GM12864 (cell line): ENCODE data around the gene GMDS.

Experiments used
- DNase-seq: peaks from one replicate; pipeline ENCODE4 v3.0.0-alpha.2; 2011; ENCODE audit warnings: low read depth
- H3K4me3 ChIP-seq: 2 replicates; pipeline ENCODE4 v1.5.1; 2011; ENCODE audit warnings: mild to moderate bottlenecking, low read depth, low read length, control low read depth
- TF ChIP-seq, protein P1 (sequence below): IDR thresholded peaks from 2 replicates; pipeline ENCODE4 v1.5.1; 2011; ENCODE audit warnings: low read depth, mild to moderate bottlenecking, moderate library complexity, low read length, control low read depth, inconsistent platforms; ENCODE audit errors: missing control alignments

The GMDS gene

DNA sequence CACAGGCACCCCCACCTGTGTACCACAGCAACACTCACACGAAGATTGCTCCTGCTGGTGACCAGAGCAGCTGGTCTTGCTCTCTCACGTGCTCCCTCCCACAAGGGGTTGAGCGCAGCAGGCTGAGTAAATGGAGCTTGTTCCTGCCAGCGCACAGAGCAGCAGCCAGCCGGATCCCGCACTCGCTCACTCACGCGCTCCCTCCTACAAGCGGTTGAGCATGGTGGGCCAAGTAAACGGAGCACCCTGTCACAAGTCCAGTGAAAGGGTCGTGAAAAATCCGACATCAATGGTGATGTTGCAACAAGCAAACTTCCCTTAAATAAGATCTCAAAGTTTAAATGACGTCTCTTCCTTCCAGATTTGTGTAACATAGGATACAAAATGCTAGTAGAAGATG lies 322.0 kb downstream of the GMDS start:
- DNase-seq = no peak
- H3K4me3 ChIP-seq = no peak overlapping the region
- TF ChIP-seq, protein P1, sequence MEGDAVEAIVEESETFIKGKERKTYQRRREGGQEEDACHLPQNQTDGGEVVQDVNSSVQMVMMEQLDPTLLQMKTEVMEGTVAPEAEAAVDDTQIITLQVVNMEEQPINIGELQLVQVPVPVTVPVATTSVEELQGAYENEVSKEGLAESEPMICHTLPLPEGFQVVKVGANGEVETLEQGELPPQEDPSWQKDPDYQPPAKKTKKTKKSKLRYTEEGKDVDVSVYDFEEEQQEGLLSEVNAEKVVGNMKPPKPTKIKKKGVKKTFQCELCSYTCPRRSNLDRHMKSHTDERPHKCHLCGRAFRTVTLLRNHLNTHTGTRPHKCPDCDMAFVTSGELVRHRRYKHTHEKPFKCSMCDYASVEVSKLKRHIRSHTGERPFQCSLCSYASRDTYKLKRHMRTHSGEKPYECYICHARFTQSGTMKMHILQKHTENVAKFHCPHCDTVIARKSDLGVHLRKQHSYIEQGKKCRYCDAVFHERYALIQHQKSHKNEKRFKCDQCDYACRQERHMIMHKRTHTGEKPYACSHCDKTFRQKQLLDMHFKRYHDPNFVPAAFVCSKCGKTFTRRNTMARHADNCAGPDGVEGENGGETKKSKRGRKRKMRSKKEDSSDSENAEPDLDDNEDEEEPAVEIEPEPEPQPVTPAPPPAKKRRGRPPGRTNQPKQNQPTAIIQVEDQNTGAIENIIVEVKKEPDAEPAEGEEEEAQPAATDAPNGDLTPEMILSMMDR = no peak

DNA sequence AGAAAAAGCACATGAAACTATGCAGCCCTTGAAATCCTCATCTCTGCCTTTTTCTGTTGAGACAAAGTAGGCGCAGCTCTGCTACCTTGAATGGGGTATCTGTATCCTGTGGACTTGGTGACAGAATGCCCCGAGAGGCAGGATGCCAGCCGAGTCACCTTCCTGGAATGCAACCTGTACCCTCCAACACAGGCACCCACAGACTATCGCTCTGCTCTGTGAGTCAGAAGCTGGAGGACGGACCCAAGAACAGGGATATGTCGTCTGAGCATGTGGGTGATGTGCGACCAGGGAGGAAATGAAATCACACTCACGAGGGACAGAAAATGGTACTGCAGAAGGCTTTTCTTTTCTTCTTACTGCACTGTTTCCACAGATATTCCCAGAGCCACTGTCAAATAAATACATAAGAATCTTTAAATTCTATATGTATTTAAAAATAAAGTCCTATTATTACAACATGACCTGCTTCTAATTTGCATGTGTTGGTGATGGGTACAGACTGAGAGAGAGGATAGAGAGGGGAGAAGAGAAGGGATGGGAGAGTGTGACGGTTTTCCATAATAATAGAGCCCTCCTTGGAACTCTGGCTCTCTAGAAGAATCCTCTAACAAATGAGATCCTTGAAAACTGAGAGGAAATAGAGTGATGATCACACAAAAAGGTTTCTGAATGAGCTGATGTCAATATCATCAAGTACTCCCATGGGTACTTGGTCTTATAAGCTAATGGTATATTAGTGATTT lies 327.6 kb downstream of the GMDS start:
- H3K4me3 ChIP-seq = no peak overlapping the region
- no peak for DNase-seq
- TF ChIP-seq, protein P1 = no peak

DNA sequence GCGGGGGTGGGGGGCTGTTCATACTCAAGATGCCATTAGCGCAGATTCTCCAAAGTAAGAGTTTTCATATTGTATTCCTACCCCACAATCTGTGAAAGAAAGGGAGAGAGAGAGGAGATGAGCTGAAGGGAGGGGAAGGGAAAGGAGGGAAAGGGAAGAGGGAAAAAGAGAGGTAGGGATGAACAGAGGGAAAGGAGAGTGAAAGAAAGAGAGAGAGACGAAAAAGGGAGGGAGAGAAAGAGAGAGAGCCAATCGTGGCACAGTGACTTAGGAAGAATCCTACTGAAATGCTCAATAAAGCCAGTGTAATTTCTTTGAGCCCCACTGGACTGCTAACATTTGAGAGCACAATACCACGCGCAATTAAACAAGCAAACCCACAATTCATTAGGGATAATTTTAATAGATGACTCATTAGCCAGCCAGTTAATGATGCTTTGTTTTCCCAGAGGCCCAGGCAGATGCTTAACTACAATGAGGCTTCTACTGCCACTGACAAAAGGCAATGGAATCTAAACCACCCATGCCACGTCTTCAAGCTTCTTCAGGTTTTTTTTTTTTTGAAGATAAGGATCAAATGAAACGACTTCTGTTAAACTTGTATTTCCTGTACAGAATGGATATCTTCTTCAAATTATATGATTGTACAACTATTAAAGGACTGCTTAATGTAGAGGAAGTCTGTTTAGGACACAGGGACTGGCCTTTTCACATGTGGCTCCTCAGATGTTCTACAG lies 328.9 kb downstream of the GMDS start:
- H3K4me3 ChIP-seq = no peak overlapping the region
- no peak for DNase-seq
- TF ChIP-seq, protein P1 = no peak

DNA sequence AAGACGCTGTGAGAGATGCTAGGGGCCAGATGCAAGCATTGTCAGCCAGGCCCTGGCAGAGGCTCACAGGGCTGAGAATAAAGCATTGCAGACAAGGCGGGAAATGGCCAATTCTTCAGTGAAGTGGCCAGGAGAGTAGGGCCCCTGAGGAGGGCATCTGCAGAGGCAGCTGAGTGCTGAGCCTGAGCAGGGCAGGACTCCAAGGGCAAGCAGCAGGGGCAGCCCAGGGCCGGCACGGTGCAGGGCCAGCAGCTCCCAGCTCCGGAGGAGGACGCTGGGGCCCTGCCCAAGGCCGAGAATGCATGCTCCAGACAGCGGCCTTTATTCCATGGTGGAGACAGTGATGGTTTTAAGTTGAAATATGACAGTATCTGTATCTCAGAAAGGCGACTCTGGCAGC lies 330.2 kb downstream of the GMDS start:
- TF ChIP-seq, protein P1 = no peak
- no peak overlapping the region for H3K4me3 ChIP-seq
- DNase-seq = no peak

- TF ChIP-seq, protein P1 = no peak
Measured at GRCh38 chr6:1913577-1913976, 331.8 kb downstream of the GMDS start.

GRCh38 chr6:1912731-1913130 lies 332.7 kb downstream of the GMDS start:
- TF ChIP-seq, protein P1 = no peak
- DNase-seq = no peak
- H3K4me3 ChIP-seq = no peak overlapping the region

More at GRCh38 chr6:1913577-1913976, 331.8 kb downstream of the GMDS start:
- no peak for DNase-seq
- H3K4me3 ChIP-seq = no peak overlapping the region

- no peak for DNase-seq
- TF ChIP-seq, protein P1 = no peak
- no peak overlapping the region for H3K4me3 ChIP-seq
Measured at GRCh38 chr6:1911474-1911873, 333.9 kb downstream of the GMDS start.
